Trophoblast cell (in vitro differentiated cells and primary cell): ENCODE results near the gene ADAMTS13.
A peak's percentile ranks its signal among the peaks of the same experiment; 100 is the strongest.

Experiments used
- DNase-seq, 2 donors: peaks; one replicate each; pipeline ENCODE4 v3.0.0-alpha.2; 2016
- H2AFZ ChIP-seq: 2 replicates; pipeline ENCODE4 v1.6.1; 2013; ENCODE audit warnings: low read length, moderate library complexity, mild to moderate bottlenecking; ENCODE audit not compliant: insufficient read depth, poor library complexity
- H2AK5ac ChIP-seq: 2 replicates; pipeline ENCODE4 v1.6.1; 2013; ENCODE audit warnings: mild to moderate bottlenecking, low read length
- H2BK120ac ChIP-seq: 2 replicates; pipeline ENCODE4 v1.6.1; 2013; ENCODE audit warnings: low read length, mild to moderate bottlenecking, moderate library complexity; ENCODE audit not compliant: insufficient read depth, poor library complexity
- H2BK12ac ChIP-seq: 2 replicates; pipeline ENCODE4 v1.6.1; 2013; ENCODE audit warnings: mild to moderate bottlenecking, low read length, moderate library complexity
- H2BK5ac ChIP-seq: 2 replicates; pipeline ENCODE4 v1.6.1; 2013; ENCODE audit warnings: low read length, low read depth, moderate library complexity, mild to moderate bottlenecking; ENCODE audit not compliant: poor library complexity
- H3K14ac ChIP-seq: 2 replicates; pipeline ENCODE4 v1.6.1; 2013; ENCODE audit warnings: mild to moderate bottlenecking, low read length
- H3K18ac ChIP-seq: 2 replicates; pipeline ENCODE4 v1.6.1; 2013; ENCODE audit warnings: mild to moderate bottlenecking, low read length
- H3K23ac ChIP-seq: 2 replicates; pipeline ENCODE4 v1.6.1; 2013; ENCODE audit warnings: low read length
- H3K27ac ChIP-seq: 2 replicates; pipeline ENCODE4 v1.5.1; 2013; ENCODE audit warnings: low read depth, mild to moderate bottlenecking, inconsistent platforms, low read length, moderate library complexity
- H3K27me3 ChIP-seq: 2 replicates; pipeline ENCODE4 v1.6.1; 2013; ENCODE audit warnings: inconsistent platforms, mild to moderate bottlenecking, low read length, moderate library complexity; ENCODE audit not compliant: insufficient read depth
- H3K36me3 ChIP-seq, 2 experiments: 1 replicate in 1 of 2; 2 replicates in 1 of 2; pipeline ENCODE4 v1.6.1; 2013; ENCODE audit warnings: low read length in 2 of 2, mild to moderate bottlenecking in 2 of 2, moderate library complexity in 1 of 2; ENCODE audit not compliant: insufficient read depth in 2 of 2, control insufficient read depth in 1 of 2
- H3K4ac ChIP-seq: 2 replicates; pipeline ENCODE4 v1.6.1; 2013; ENCODE audit warnings: low read depth, mild to moderate bottlenecking, low read length, moderate library complexity
- H3K4me1 ChIP-seq, 2 experiments: 1 replicate in 1 of 2; 2 replicates in 1 of 2; pipeline ENCODE4 v1.6.1; 2013; ENCODE audit warnings: low read length in 2 of 2, mild to moderate bottlenecking in 2 of 2, moderate library complexity in 1 of 2; ENCODE audit not compliant: insufficient read depth in 2 of 2, control insufficient read depth in 1 of 2
- H3K4me2 ChIP-seq: 2 replicates; pipeline ENCODE4 v1.6.1; 2013; ENCODE audit warnings: inconsistent platforms, mild to moderate bottlenecking, low read length, moderate library complexity
- H3K4me3 ChIP-seq: 2 replicates; pipeline ENCODE4 v1.5.1; 2013; ENCODE audit warnings: mild to moderate bottlenecking, low read depth, low read length, inconsistent platforms
- H3K79me1 ChIP-seq: one replicate; pipeline ENCODE4 v1.6.1; 2013; ENCODE audit warnings: low read length
- H3K79me2 ChIP-seq: 2 replicates; pipeline ENCODE4 v1.6.1; 2013; ENCODE audit warnings: low read length, mild to moderate bottlenecking; ENCODE audit not compliant: control insufficient read depth, insufficient read depth, poor library complexity
- H3K9ac ChIP-seq: 2 replicates; pipeline ENCODE4 v1.6.1; 2013; ENCODE audit warnings: mild to moderate bottlenecking, low read length
- H3K9me3 ChIP-seq: 2 replicates; pipeline ENCODE4 v1.6.1; 2013; ENCODE audit warnings: low read depth, mild to moderate bottlenecking, control low read depth, inconsistent platforms, low read length; ENCODE audit not compliant: insufficient read depth
- H4K12ac ChIP-seq: 2 replicates; pipeline ENCODE4 v1.6.1; 2013; ENCODE audit warnings: low read depth, mild to moderate bottlenecking, low read length, moderate library complexity
- H4K8ac ChIP-seq: 2 replicates; pipeline ENCODE4 v1.6.1; 2013; ENCODE audit warnings: low read depth, mild to moderate bottlenecking, low read length, moderate library complexity
- H4K91ac ChIP-seq: one replicate; pipeline ENCODE4 v1.6.1; 2013; ENCODE audit warnings: low read depth, mild to moderate bottlenecking, low read length, moderate library complexity
- WGBS: extraction: QIAGEN DNeasy Blood & Tissue Kit; methylation state at CpG from one replicate; pipeline ENCODE4 v1.1.7; 2013; ENCODE audit warnings: missing lambda C conversion rate; ENCODE audit not compliant: insufficient read length, insufficient coverage; ENCODE audit errors: extremely low coverage; 5-methylcytosine and 5-hydroxymethylcytosine counted together

The ADAMTS13 gene

GRCh38 chr9:133488686-133489252 is 66.6 kb downstream of the ADAMTS13 start:
- Histone ChIP-seq H3K27ac (no peak overlapping the region), H4K8ac (no peak overlapping the region), H3K18ac (no peak overlapping the region), H2BK12ac (no peak overlapping the region), H4K91ac (peak overlapping the region; percentile 59), H3K9me3 (no peaks in the 10 kb centered on the region), H2AK5ac (no peak overlapping the region), H3K27me3 (no peaks in the 10 kb centered on the region), H3K14ac (peak overlapping the region; percentile 32), H3K23ac (no peak overlapping the region), H3K79me2 (no peaks in the 10 kb centered on the region), H3K4me2 (no peak overlapping the region), H3K4me3 (no peak overlapping the region), H3K9ac (no peak overlapping the region), H4K12ac (no peak overlapping the region), H2BK5ac (no peak overlapping the region), H3K4ac (peak overlapping the region; percentile 13), H3K79me1 (no peaks in the 10 kb centered on the region), H2BK120ac (no peak overlapping the region), H3K4me1 (peaks cover 0 to 7% of the 10 kb centered on the region in 2 experiments), H3K36me3 (no peaks in the 10 kb centered on the region), H2AFZ (no peak overlapping the region)
- WGBS, result no CpG with 5 or more reads among the region's 18 CpGs
- DNase-seq, result no peak

- Histone ChIP-seq H4K12ac (no peak overlapping the region), H2BK5ac (no peak overlapping the region), H2AK5ac (no peak overlapping the region), H3K79me2 (no peaks in the 10 kb centered on the region), H4K91ac (no peak overlapping the region), H3K4me2 (no peak overlapping the region), H2BK120ac (no peak overlapping the region), H3K27me3 (no peaks in the 10 kb centered on the region), H2BK12ac (no peak overlapping the region), H3K4me1 (peaks cover 0 to 7% of the 10 kb centered on the region in 2 experiments), H3K9ac (no peak overlapping the region), H3K79me1 (no peaks in the 10 kb centered on the region), H3K23ac (no peak overlapping the region), H3K9me3 (no peaks in the 10 kb centered on the region), H3K4ac (no peak overlapping the region), H3K4me3 (no peak overlapping the region), H4K8ac (no peak overlapping the region), H3K36me3 (no peaks in the 10 kb centered on the region), H3K14ac (no peak overlapping the region), H3K27ac (no peak overlapping the region), H2AFZ (no peak overlapping the region), H3K18ac (no peak overlapping the region)
- no peak for DNase-seq
- no CpG with 5 or more reads among the region's 19 CpGs for WGBS
Observed at GRCh38 chr9:133489253-133490190, 67.4 kb downstream of the ADAMTS13 start.

- H3K18ac ChIP-seq, result no peak overlapping the region
- no peak overlapping the region for H4K91ac ChIP-seq
- no peak overlapping the region for H3K27ac ChIP-seq
- H2BK12ac ChIP-seq, result no peak overlapping the region
- H3K79me1 ChIP-seq, result no peaks in the 10 kb centered on the region
- no peak overlapping the region for H4K12ac ChIP-seq
- no peak for DNase-seq
- H3K4ac ChIP-seq, result no peak overlapping the region
- no peak overlapping the region for H3K14ac ChIP-seq
- no peaks in the 10 kb centered on the region for H3K36me3 ChIP-seq
- H3K9ac ChIP-seq, result no peak overlapping the region
- no peaks in the 10 kb centered on the region for H3K79me2 ChIP-seq
- WGBS, result no CpG with 5 or more reads among the region's 13 CpGs
- no peak overlapping the region for H2AFZ ChIP-seq
- no peak overlapping the region for H3K23ac ChIP-seq
- no peak overlapping the region for H3K4me3 ChIP-seq
- H4K8ac ChIP-seq, result no peak overlapping the region
- peaks cover 0 to under 1% of the 10 kb centered on the region in 2 experiments for H3K4me1 ChIP-seq
- H3K9me3 ChIP-seq, result no peaks in the 10 kb centered on the region
- H2AK5ac ChIP-seq, result no peak overlapping the region
- H3K27me3 ChIP-seq, result no peaks in the 10 kb centered on the region
- H3K4me2 ChIP-seq, result no peak overlapping the region
- no peak overlapping the region for H2BK120ac ChIP-seq
- no peak overlapping the region for H2BK5ac ChIP-seq
Observed at GRCh38 chr9:133490201-133490681, 68.1 kb downstream of the ADAMTS13 start.

- Histone ChIP-seq H3K9me3 (peaks cover 7% of the 10 kb centered on the region), H2BK120ac (no peak overlapping the region), H3K18ac (no peak overlapping the region), H3K4me2 (no peak overlapping the region), H2BK5ac (no peak overlapping the region), H2AFZ (no peak overlapping the region), H3K27me3 (no peaks in the 10 kb centered on the region), H3K9ac (no peak overlapping the region), H3K14ac (no peak overlapping the region), H4K91ac (no peak overlapping the region), H3K4ac (no peak overlapping the region), H3K36me3 (no peaks in the 10 kb centered on the region), H3K79me2 (no peaks in the 10 kb centered on the region), H3K79me1 (no peaks in the 10 kb centered on the region), H4K8ac (no peak overlapping the region), H3K23ac (no peak overlapping the region), H3K27ac (no peak overlapping the region), H4K12ac (no peak overlapping the region), H2BK12ac (no peak overlapping the region), H3K4me3 (no peak overlapping the region), H3K4me1 (peaks cover 0 to 3% of the 10 kb centered on the region in 2 experiments), H2AK5ac (no peak overlapping the region)
- no CpG with 5 or more reads among the region's 12 CpGs for WGBS
- no peak for DNase-seq
Observed at GRCh38 chr9:133490865-133491655, 68.9 kb downstream of the ADAMTS13 start.
